Testis (tissue), 3 donors: ENCODE data around the gene S100A10. TPM values are rescaled to one million over a fixed set of nuclear protein-coding genes. Genes with fewer than 3 reads are reported as not detected.
A peak's percentile ranks its signal among the peaks of the same experiment; 100 is the strongest.

Experiments
- DNase-seq: peaks from one replicate; pipeline ENCODE4 v3.0.0-alpha.2; 2019
- H3K27ac ChIP-seq, 2 donors: fragments of 200-600 bp; sonication (generic); one replicate each; pipeline ENCODE4 v1.5.1; 2019
- H3K27me3 ChIP-seq: fragments of 200-600 bp; sonication (generic); one replicate; pipeline ENCODE4 v1.5.1; 2019
- H3K36me3 ChIP-seq: fragments of 200-600 bp; sonication (generic); one replicate; pipeline ENCODE4 v1.5.1; 2017; ENCODE audit warnings: low read depth; ENCODE audit errors: missing control alignments
- H3K4me1 ChIP-seq: fragments of 200-600 bp; sonication (generic); one replicate; pipeline ENCODE4 v1.5.1; 2019
- H3K4me3 ChIP-seq, 2 donors: fragments of 200-600 bp; sonication (generic); one replicate each; pipeline ENCODE4 v1.5.1; 2017 to 2019
- H3K9me3 ChIP-seq: fragments of 200-600 bp; sonication (generic); one replicate; pipeline ENCODE4 v1.5.1; 2017
- CTCF ChIP-seq, 3 experiments: fragments of 450-650 bp in 2 of 3; fragments of 200-600 bp in 1 of 3; sonication (generic) in 1 of 3; IDR thresholded peaks; one replicate each; pipeline ENCODE4 v1.5.1; 2016 to 2019; ENCODE audit warnings: antibody characterized with exemption in 3 of 3, mild to moderate bottlenecking in 2 of 3, moderate library complexity in 1 of 3
- POLR2A ChIP-seq: fragments of 450-650 bp; IDR thresholded peaks from one replicate; pipeline ENCODE4 v1.6.1; 2017; ENCODE audit warnings: antibody characterized with exemption, mild to moderate bottlenecking, moderate library complexity
- WGBS, 2 donors: methylation state at CpG; one replicate each; pipeline ENCODE4 v1.1.5; 2018; 5-methylcytosine and 5-hydroxymethylcytosine counted together
- intact Hi-C: fragments of 100-400 bp; cut with DNase I; formaldehyde crosslinking; loops from one replicate; pipeline ENCODE4 v1.15.1; 2023; ENCODE audit warnings: low total_unique reads
- polyA plus RNA-seq: library from polyadenylated mRNA; stranded (reverse); fragments of 350-450 nt; fragmentation: Illumina TruSeq; extraction: RNeasy Lipid Tissue Mini Kit (QIAGEN cat#74804); gene quantifications from one replicate; pipeline ENCODE4 v1.2.3, GENCODE V29; 2014; ENCODE audit warnings: low read depth, low replicate concordance; ENCODE audit not compliant: insufficient read depth
- total RNA-seq, 2 donors: library from RNA; depleted of rRNA; stranded (reverse); fragments of >200 nt; gene quantifications; one replicate each; pipeline ENCODE4 v1.2.3, GENCODE V29; 2016

S100A10 gene
- total and polyA plus RNA-seq, 3 donors from 2014 or later = 92.4 to 364 (median 110) TPM

- intact Hi-C loops = no loop called here
- 30 to 38% methylated on average over 6 of the region's 6 CpGs for WGBS, 2 donors
These were observed 1.9 kb downstream of the S100A10 start for GRCh38 chr1:151991663-151992302.

GRCh38 chr1:151990856-151991198 is 2.8 kb downstream of the S100A10 start:
- DNase-seq = peak; percentile 72
- no peaks in the 10 kb centered on the region for H3K27me3 ChIP-seq
- WGBS, 2 donors = 9 to 14% methylated on average over 5 of the region's 5 CpGs
- intact Hi-C loops = no loop called here
- peaks cover 47% of the 10 kb centered on the region for H3K4me1 ChIP-seq
- TF ChIP-seq POLR2A (no peak), CTCF (IDR thresholded peaks at IDR 0.05) (no peak)
- no peaks in the 10 kb centered on the region for H3K9me3 ChIP-seq
- no peak overlapping the region for H3K27ac ChIP-seq
- H3K4me3 ChIP-seq = no peak overlapping the region
- no peaks in the 10 kb centered on the region for H3K36me3 ChIP-seq

More at GRCh38 chr1:151991663-151992302, 1.9 kb downstream of the S100A10 start:
- H3K4me1 ChIP-seq = peaks cover 47% of the 10 kb centered on the region
- TF ChIP-seq CTCF (IDR thresholded peaks at IDR 0.05) (no peak), POLR2A (no peak)
- no peak for DNase-seq
- H3K9me3 ChIP-seq = no peaks in the 10 kb centered on the region
- H3K27ac ChIP-seq = peak overlapping the region; percentile 60 to 88
- no peaks in the 10 kb centered on the region for H3K36me3 ChIP-seq
- H3K4me3 ChIP-seq = peak overlapping the region in 1 of 2 donors; percentile 92
- no peaks in the 10 kb centered on the region for H3K27me3 ChIP-seq

- Histone ChIP-seq H3K27ac (no peak overlapping the region), H3K27me3 (no peaks in the 10 kb centered on the region), H3K9me3 (no peaks in the 10 kb centered on the region), H3K4me3 (no peak overlapping the region), H3K36me3 (no peaks in the 10 kb centered on the region), H3K4me1 (peaks cover 47% of the 10 kb centered on the region)
- no peak for TF ChIP-seq POLR2A
- no peak for TF ChIP-seq CTCF (IDR thresholded peaks at IDR 0.05)
- intact Hi-C loops = no loop called here
- 66 to 76% methylated on average over 5 of the region's 5 CpGs for whole genome bisulfite sequencing, 2 donors
- DNase-seq = no peak
These were observed 3.4 kb downstream of the S100A10 start for GRCh38 chr1:151990058-151990855.

GRCh38 chr1:151989211-151989862 is 4.3 kb downstream of the S100A10 start:
- Histone ChIP-seq H3K4me3 (no peak overlapping the region), H3K36me3 (no peaks in the 10 kb centered on the region), H3K9me3 (no peaks in the 10 kb centered on the region), H3K4me1 (peaks cover 47% of the 10 kb centered on the region), H3K27me3 (no peaks in the 10 kb centered on the region), H3K27ac (no peak overlapping the region)
- 50 to 56% methylated on average over 6 of the region's 6 CpGs for WGBS, 2 donors
- intact Hi-C loops = no loop called here
- no peak for DNase-seq
- TF ChIP-seq CTCF (IDR thresholded peaks at IDR 0.05) = no peak
- TF ChIP-seq POLR2A = no peak
